ENCODE measurements around the gene AMT. TPM values are rescaled to one million over a fixed set of nuclear protein-coding genes. Genes with fewer than 3 reads are reported as not detected.

Gene AMT
- total and polyA plus RNA-seq, 2 of the 13 experiments (the other 11 are each of a cell fraction or from before 2014, with no cell fraction given), result 35.3 to 59.0 TPM

- in situ Hi-C loops (cut with HindIII; ENCODE audit: extremely low pct_ligation_motif_present, low pct_unique_long_range_greater_than_20kb) (no loop called here), intact Hi-C loops (cut with micrococcal nuclease; ENCODE audit: unreplicated experiment) (no loop called here)
- H2AFZ ChIP-seq (ENCODE audit: low read length), result no peak overlapping the region
- TF ChIP-seq MBNL3 (CRISPR knock-in tag; conservative IDR thresholded peaks at IDR 0.05) (no peak), ZMYM4 (CRISPR knock-in tag; IDR thresholded peaks at IDR 0.05) (no peak), ZGPAT (CRISPR knock-in tag; IDR thresholded peaks at IDR 0.05) (no peak), TOE1 (CRISPR knock-in tag; IDR thresholded peaks at IDR 0.05) (no peak), PHB2 (IDR thresholded peaks at IDR 0.05; ENCODE audit: partially characterized antibody) (no peak), HOXD1 (CRISPR knock-in tag; IDR thresholded peaks at IDR 0.05) (no peak), MAF1 (CRISPR knock-in tag; IDR thresholded peaks at IDR 0.05; ENCODE audit: borderline replicate concordance) (no peak), ZNF770 (CRISPR knock-in tag; IDR thresholded peaks at IDR 0.05) (no peak), TCF7L2 (IDR thresholded peaks at IDR 0.05; ENCODE audit: low read depth, low read length) (no peak), RBM39 (IDR thresholded peaks at IDR 0.05; ENCODE audit: low read depth, low read length, poor library complexity, severe bottlenecking) (no peak), ZNF3 (CRISPR knock-in tag; IDR thresholded peaks at IDR 0.05) (no peak), NAIF1 (CRISPR knock-in tag; IDR thresholded peaks at IDR 0.05; ENCODE audit: borderline replicate concordance) (no peak)
- DNase-seq (ENCODE audit: low spot score), result no peak
- no peak overlapping the region for H3K4me3 ChIP-seq (replicated peaks in 1 of 3; ENCODE audit: insufficient read depth in 1 of 3, low read depth in 2 of 3, low read length in 3 of 3)
- no peak for FAIRE-seq
- H3K36me3 ChIP-seq (replicated peaks in 1 of 2; ENCODE audit: control insufficient read depth in 1 of 2, insufficient read depth in 2 of 2, low read length in 2 of 2), result peaks cover 20 to 63% of the 10 kb centered on the region in 2 experiments
- no TSS peak for BruUV-seq (replicated peaks)
- H3K9ac ChIP-seq (ENCODE audit: insufficient read depth, low read depth, low read length), result no peak overlapping the region
- CTCF ChIA-PET (ENCODE audit: low intra/inter-chr PET ratio, low total read pairs), result no interaction called here
- no peak overlapping the region for H3K4me2 ChIP-seq (ENCODE audit: low read depth, low read length)
- no peak overlapping the region for H3K27ac ChIP-seq (ENCODE audit: extremely low read length, insufficient read depth, low read length)
- no peak for ATAC-seq
- no peaks in the 10 kb centered on the region for H3K27me3 ChIP-seq (ENCODE audit: control insufficient read depth in 1 of 2, insufficient read depth in 2 of 2, low read length in 2 of 2)
- H3K9me3 ChIP-seq (ENCODE audit: low read length), result no peaks in the 10 kb centered on the region
- peaks cover 50% of the 10 kb centered on the region for H3K79me2 ChIP-seq (ENCODE audit: insufficient read depth, low read length)
- H3K4me1 ChIP-seq (ENCODE audit: insufficient read depth, low read length), result peaks cover 27% of the 10 kb centered on the region
- H4K20me1 ChIP-seq (ENCODE audit: insufficient read depth, low read length), result no peaks in the 10 kb centered on the region; the same call in 1 of the 2 replicates
- POLR2A ChIA-PET, result no interaction called here
Measured at GRCh38 chr3:49371946-49372345, 50.3 kb downstream of the AMT start.

Measured in HepG2 (cell line).